Measurements from ENCODE around the gene CGNL1.

Gene CGNL1

GRCh38 chr15:57570994-57571393 lies 194.7 kb downstream of the CGNL1 start:
- H3K36me3 ChIP-seq (ENCODE audit: control insufficient read depth, insufficient read depth, low read length): no peaks in the 10 kb centered on the region
- H3K4me1 ChIP-seq (ENCODE audit: control insufficient read depth, insufficient read depth, low read length): no peaks in the 10 kb centered on the region
- H3K27me3 ChIP-seq (ENCODE audit: control insufficient read depth, insufficient read depth, low read length): no peaks in the 10 kb centered on the region
- no peak overlapping the region for H3K27ac ChIP-seq (ENCODE audit: low read depth, low read length)
- H3K4me3 ChIP-seq (ENCODE audit: low read length): no peak overlapping the region
- H3K9ac ChIP-seq (ENCODE audit: low read length): no peak overlapping the region

GRCh38 chr15:57571725-57572124 lies 195.4 kb downstream of the CGNL1 start:
- Histone ChIP-seq H3K27me3 (ENCODE audit: control insufficient read depth, insufficient read depth, low read length) (no peaks in the 10 kb centered on the region), H3K4me1 (ENCODE audit: control insufficient read depth, insufficient read depth, low read length) (no peaks in the 10 kb centered on the region), H3K9ac (ENCODE audit: low read length) (no peak overlapping the region), H3K4me3 (ENCODE audit: low read length) (no peak overlapping the region), H3K36me3 (ENCODE audit: control insufficient read depth, insufficient read depth, low read length) (no peaks in the 10 kb centered on the region), H3K27ac (ENCODE audit: low read depth, low read length) (no peak overlapping the region)

- no peaks in the 10 kb centered on the region for H3K27me3 ChIP-seq (ENCODE audit: control insufficient read depth, insufficient read depth, low read length)
- H3K4me1 ChIP-seq (ENCODE audit: control insufficient read depth, insufficient read depth, low read length): no peaks in the 10 kb centered on the region
- no peak overlapping the region for H3K9ac ChIP-seq (ENCODE audit: low read length)
- no peaks in the 10 kb centered on the region for H3K36me3 ChIP-seq (ENCODE audit: control insufficient read depth, insufficient read depth, low read length)
- no peak overlapping the region for H3K27ac ChIP-seq (ENCODE audit: low read depth, low read length)
- H3K4me3 ChIP-seq (ENCODE audit: low read length): no peak overlapping the region
These were observed 196.2 kb downstream of the CGNL1 start for GRCh38 chr15:57572468-57572867.

- no peaks in the 10 kb centered on the region for H3K4me1 ChIP-seq (ENCODE audit: control insufficient read depth, insufficient read depth, low read length)
- H3K4me3 ChIP-seq (ENCODE audit: low read length): no peak overlapping the region
- H3K9ac ChIP-seq (ENCODE audit: low read length): no peak overlapping the region
- H3K27me3 ChIP-seq (ENCODE audit: control insufficient read depth, insufficient read depth, low read length): no peaks in the 10 kb centered on the region
- H3K27ac ChIP-seq (ENCODE audit: low read depth, low read length): no peak overlapping the region
- no peaks in the 10 kb centered on the region for H3K36me3 ChIP-seq (ENCODE audit: control insufficient read depth, insufficient read depth, low read length)
These were observed 196.8 kb downstream of the CGNL1 start for GRCh38 chr15:57573151-57573550.

GRCh38 chr15:57575363-57575762 lies 199.1 kb downstream of the CGNL1 start:
- no peaks in the 10 kb centered on the region for H3K4me1 ChIP-seq (ENCODE audit: control insufficient read depth, insufficient read depth, low read length)
- H3K27ac ChIP-seq (ENCODE audit: low read depth, low read length): no peak overlapping the region
- no peaks in the 10 kb centered on the region for H3K27me3 ChIP-seq (ENCODE audit: control insufficient read depth, insufficient read depth, low read length)
- no peak overlapping the region for H3K4me3 ChIP-seq (ENCODE audit: low read length)
- H3K9ac ChIP-seq (ENCODE audit: low read length): no peak overlapping the region
- H3K36me3 ChIP-seq (ENCODE audit: control insufficient read depth, insufficient read depth, low read length): no peaks in the 10 kb centered on the region

GRCh38 chr15:57578288-57578900 lies 202.1 kb downstream of the CGNL1 start:
- no peak overlapping the region for H3K27ac ChIP-seq (ENCODE audit: low read depth, low read length)

GRCh38 chr15:57580428-57580827 lies 204.1 kb downstream of the CGNL1 start:
- Histone ChIP-seq H3K27me3 (ENCODE audit: control insufficient read depth, insufficient read depth, low read length) (no peaks in the 10 kb centered on the region), H3K4me1 (ENCODE audit: control insufficient read depth, insufficient read depth, low read length) (no peaks in the 10 kb centered on the region), H3K27ac (ENCODE audit: low read depth, low read length) (no peak overlapping the region), H3K36me3 (ENCODE audit: control insufficient read depth, insufficient read depth, low read length) (no peaks in the 10 kb centered on the region), H3K4me3 (ENCODE audit: low read length) (no peak overlapping the region), H3K9ac (ENCODE audit: low read length) (no peak overlapping the region)

More at GRCh38 chr15:57578288-57578900, 202.1 kb downstream of the CGNL1 start:
- Histone ChIP-seq H3K9ac (ENCODE audit: low read length) (no peak overlapping the region), H3K4me1 (ENCODE audit: control insufficient read depth, insufficient read depth, low read length) (no peaks in the 10 kb centered on the region), H3K36me3 (ENCODE audit: control insufficient read depth, insufficient read depth, low read length) (no peaks in the 10 kb centered on the region), H3K27me3 (ENCODE audit: control insufficient read depth, insufficient read depth, low read length) (no peaks in the 10 kb centered on the region), H3K4me3 (ENCODE audit: low read length) (no peak overlapping the region)

- H3K36me3 ChIP-seq (ENCODE audit: control insufficient read depth, insufficient read depth, low read length): no peaks in the 10 kb centered on the region
- H3K4me1 ChIP-seq (ENCODE audit: control insufficient read depth, insufficient read depth, low read length): no peaks in the 10 kb centered on the region
- no peak overlapping the region for H3K27ac ChIP-seq (ENCODE audit: low read depth, low read length)
- H3K27me3 ChIP-seq (ENCODE audit: control insufficient read depth, insufficient read depth, low read length): no peaks in the 10 kb centered on the region
- H3K9ac ChIP-seq (ENCODE audit: low read length): no peak overlapping the region
- H3K4me3 ChIP-seq (ENCODE audit: low read length): no peak overlapping the region
These were observed 204.6 kb downstream of the CGNL1 start for GRCh38 chr15:57580866-57581265.

- H3K27ac ChIP-seq (ENCODE audit: low read depth, low read length): no peak overlapping the region
These were observed 205.8 kb downstream of the CGNL1 start for GRCh38 chr15:57582090-57582489.

GRCh38 chr15:57583282-57583681 lies 207.0 kb downstream of the CGNL1 start:
- Histone ChIP-seq H3K4me3 (ENCODE audit: low read length) (no peak overlapping the region), H3K4me1 (ENCODE audit: control insufficient read depth, insufficient read depth, low read length) (no peaks in the 10 kb centered on the region), H3K27ac (ENCODE audit: low read depth, low read length) (no peak overlapping the region), H3K9ac (ENCODE audit: low read length) (no peak overlapping the region), H3K36me3 (ENCODE audit: control insufficient read depth, insufficient read depth, low read length) (no peaks in the 10 kb centered on the region), H3K27me3 (ENCODE audit: control insufficient read depth, insufficient read depth, low read length) (no peaks in the 10 kb centered on the region)

More at GRCh38 chr15:57582090-57582489, 205.8 kb downstream of the CGNL1 start:
- H3K4me3 ChIP-seq (ENCODE audit: low read length): no peak overlapping the region
- no peaks in the 10 kb centered on the region for H3K27me3 ChIP-seq (ENCODE audit: control insufficient read depth, insufficient read depth, low read length)
- no peak overlapping the region for H3K9ac ChIP-seq (ENCODE audit: low read length)
- H3K36me3 ChIP-seq (ENCODE audit: control insufficient read depth, insufficient read depth, low read length): no peaks in the 10 kb centered on the region
- H3K4me1 ChIP-seq (ENCODE audit: control insufficient read depth, insufficient read depth, low read length): no peaks in the 10 kb centered on the region

- no peak overlapping the region for H3K4me3 ChIP-seq (ENCODE audit: low read length)
- H3K4me1 ChIP-seq (ENCODE audit: control insufficient read depth, insufficient read depth, low read length): no peaks in the 10 kb centered on the region
- H3K36me3 ChIP-seq (ENCODE audit: control insufficient read depth, insufficient read depth, low read length): no peaks in the 10 kb centered on the region
- no peaks in the 10 kb centered on the region for H3K27me3 ChIP-seq (ENCODE audit: control insufficient read depth, insufficient read depth, low read length)
- H3K27ac ChIP-seq (ENCODE audit: low read depth, low read length): no peak overlapping the region
- H3K9ac ChIP-seq (ENCODE audit: low read length): no peak overlapping the region
These were observed 207.4 kb downstream of the CGNL1 start for GRCh38 chr15:57583720-57584119.

- H3K27me3 ChIP-seq (ENCODE audit: control insufficient read depth, insufficient read depth, low read length): no peaks in the 10 kb centered on the region
- H3K4me3 ChIP-seq (ENCODE audit: low read length): no peak overlapping the region
- H3K9ac ChIP-seq (ENCODE audit: low read length): no peak overlapping the region
- no peaks in the 10 kb centered on the region for H3K36me3 ChIP-seq (ENCODE audit: control insufficient read depth, insufficient read depth, low read length)
- H3K27ac ChIP-seq (ENCODE audit: low read depth, low read length): no peak overlapping the region
- H3K4me1 ChIP-seq (ENCODE audit: control insufficient read depth, insufficient read depth, low read length): no peaks in the 10 kb centered on the region
These were observed 210.5 kb downstream of the CGNL1 start for GRCh38 chr15:57586661-57587424.

GRCh38 chr15:57589281-57589680 lies 213.0 kb downstream of the CGNL1 start:
- H3K9ac ChIP-seq (ENCODE audit: low read length): no peak overlapping the region
- H3K36me3 ChIP-seq (ENCODE audit: control insufficient read depth, insufficient read depth, low read length): no peaks in the 10 kb centered on the region
- no peak overlapping the region for H3K27ac ChIP-seq (ENCODE audit: low read depth, low read length)
- no peaks in the 10 kb centered on the region for H3K27me3 ChIP-seq (ENCODE audit: control insufficient read depth, insufficient read depth, low read length)
- no peaks in the 10 kb centered on the region for H3K4me1 ChIP-seq (ENCODE audit: control insufficient read depth, insufficient read depth, low read length)
- H3K4me3 ChIP-seq (ENCODE audit: low read length): no peak overlapping the region

Data from rectal smooth muscle tissue (tissue), 1 donor.